Urinary bladder (tissue), 4 donors: ENCODE results near the gene GSS. TPM values are rescaled to one million over a fixed set of nuclear protein-coding genes. Genes with fewer than 3 reads are reported as not detected.

Experiments
- DNase-seq: peaks from one replicate; pipeline ENCODE4 v3.0.0-alpha.2; 2015; ENCODE audit errors: extremely low spot score
- H3K27ac ChIP-seq: one replicate; pipeline ENCODE4 v1.5.1; 2013; ENCODE audit warnings: low read depth, mild to moderate bottlenecking, moderate library complexity
- H3K36me3 ChIP-seq: one replicate; pipeline ENCODE4 v1.6.1; 2013; ENCODE audit warnings: mild to moderate bottlenecking, moderate library complexity; ENCODE audit not compliant: insufficient read depth
- H3K4me1 ChIP-seq: one replicate; pipeline ENCODE4 v1.6.1; 2013; ENCODE audit warnings: mild to moderate bottlenecking, moderate library complexity; ENCODE audit not compliant: insufficient read depth
- H3K4me3 ChIP-seq: one replicate; pipeline ENCODE4 v1.5.1; 2013; ENCODE audit warnings: low read depth, low read length
- WGBS: extraction: QIAGEN DNeasy Blood & Tissue Kit; methylation state at CpG from one replicate; pipeline ENCODE4 v1.1.7; 2013; 5-methylcytosine and 5-hydroxymethylcytosine counted together
- polyA plus RNA-seq: library from polyadenylated mRNA; stranded (reverse); fragments of 200-250 nt; gene quantifications from one replicate; pipeline ENCODE4 v1.2.3, GENCODE V29; 2013
- total RNA-seq: library from RNA; depleted of rRNA; stranded (reverse); fragments of >200 nt; gene quantifications from one replicate; pipeline ENCODE4 v1.2.3, GENCODE V29; 2014
- donor health status: healthy with polysubstance abuse.
- donor health status: healthy.

Gene GSS
- total and polyA plus RNA-seq, 2 donors, result 24.9 to 27.2 TPM

- no peaks in the 10 kb centered on the region for H3K4me1 ChIP-seq
- H3K27ac ChIP-seq, result no peak overlapping the region
- 97% methylated on average over 2 of the region's 2 CpGs for WGBS
- no peak overlapping the region for H3K4me3 ChIP-seq
- DNase-seq, result no peak
- H3K36me3 ChIP-seq, result no peaks in the 10 kb centered on the region
These were observed 42.2 kb upstream of the GSS start for GRCh38 chr20:34997774-34998173.

GRCh38 chr20:34997131-34997561, 41.5 kb upstream of the GSS start:
- DNase-seq, result no peak
- no peaks in the 10 kb centered on the region for H3K4me1 ChIP-seq
- H3K4me3 ChIP-seq, result no peak overlapping the region
- H3K27ac ChIP-seq, result no peak overlapping the region
- no peaks in the 10 kb centered on the region for H3K36me3 ChIP-seq
- WGBS, result 22% methylated on average over 39 of the region's 39 CpGs

- 95% methylated on average over 26 of the region's 26 CpGs for WGBS
- Histone ChIP-seq H3K4me3 (no peak overlapping the region), H3K27ac (no peak overlapping the region), H3K4me1 (no peaks in the 10 kb centered on the region), H3K36me3 (no peaks in the 10 kb centered on the region)
- no peak for DNase-seq
These were observed 40.8 kb upstream of the GSS start for GRCh38 chr20:34996243-34997028.

- Histone ChIP-seq H3K4me1 (no peaks in the 10 kb centered on the region), H3K36me3 (no peaks in the 10 kb centered on the region), H3K4me3 (no peak overlapping the region), H3K27ac (no peak overlapping the region)
- WGBS, result 89% methylated on average over 7 of the region's 7 CpGs
- no peak for DNase-seq
These were observed 40.1 kb upstream of the GSS start for GRCh38 chr20:34995696-34996095.

- DNase-seq, result no peak
- H3K27ac ChIP-seq, result no peak overlapping the region
- no peaks in the 10 kb centered on the region for H3K36me3 ChIP-seq
- WGBS, result 93% methylated on average over 14 of the region's 14 CpGs
- H3K4me3 ChIP-seq, result no peak overlapping the region
- H3K4me1 ChIP-seq, result no peaks in the 10 kb centered on the region
These were observed 39.6 kb upstream of the GSS start for GRCh38 chr20:34995192-34995591.

GRCh38 chr20:34994509-34995131, 39.0 kb upstream of the GSS start:
- no peaks in the 10 kb centered on the region for H3K36me3 ChIP-seq
- H3K4me3 ChIP-seq, result no peak overlapping the region
- WGBS, result 86% methylated on average over 14 of the region's 14 CpGs
- no peaks in the 10 kb centered on the region for H3K4me1 ChIP-seq
- no peak overlapping the region for H3K27ac ChIP-seq
- no peak for DNase-seq

GRCh38 chr20:34993941-34994508, 38.4 kb upstream of the GSS start:
- 93% methylated on average over 22 of the region's 22 CpGs for WGBS
- no peaks in the 10 kb centered on the region for H3K36me3 ChIP-seq

GRCh38 chr20:34992751-34993417, 37.3 kb upstream of the GSS start:
- H3K36me3 ChIP-seq, result no peaks in the 10 kb centered on the region
- no peak for DNase-seq
- no peak overlapping the region for H3K4me3 ChIP-seq
- WGBS, result 96% methylated on average over 20 of the region's 20 CpGs
- no peaks in the 10 kb centered on the region for H3K4me1 ChIP-seq
- H3K27ac ChIP-seq, result no peak overlapping the region

More at GRCh38 chr20:34993941-34994508, 38.4 kb upstream of the GSS start:
- no peak for DNase-seq
- H3K4me1 ChIP-seq, result no peaks in the 10 kb centered on the region
- H3K27ac ChIP-seq, result no peak overlapping the region
- no peak overlapping the region for H3K4me3 ChIP-seq

- WGBS, result 81% methylated on average over 18 of the region's 18 CpGs
- H3K4me3 ChIP-seq, result no peak overlapping the region
- H3K27ac ChIP-seq, result no peak overlapping the region
- DNase-seq, result no peak
- no peaks in the 10 kb centered on the region for H3K36me3 ChIP-seq
- H3K4me1 ChIP-seq, result no peaks in the 10 kb centered on the region
These were observed 35.1 kb upstream of the GSS start for GRCh38 chr20:34990661-34991214.

- H3K4me3 ChIP-seq, result no peak overlapping the region
- no peaks in the 10 kb centered on the region for H3K4me1 ChIP-seq
- no peak for DNase-seq
- no peak overlapping the region for H3K27ac ChIP-seq
- no peaks in the 10 kb centered on the region for H3K36me3 ChIP-seq
- WGBS, result 52% methylated on average over 11 of the region's 11 CpGs
These were observed 34.6 kb upstream of the GSS start for GRCh38 chr20:34990231-34990630.

- Histone ChIP-seq H3K4me1 (no peaks in the 10 kb centered on the region), H3K36me3 (no peaks in the 10 kb centered on the region)
- WGBS, result 87% methylated on average over 14 of the region's 14 CpGs
These were observed 34.1 kb upstream of the GSS start for GRCh38 chr20:34989670-34990069.

GRCh38 chr20:34989118-34989517, 33.5 kb upstream of the GSS start:
- WGBS, result 84% methylated on average over 4 of the region's 4 CpGs
- no peaks in the 10 kb centered on the region for H3K36me3 ChIP-seq

More at GRCh38 chr20:34989670-34990069, 34.1 kb upstream of the GSS start:
- no peak overlapping the region for H3K27ac ChIP-seq
- H3K4me3 ChIP-seq, result no peak overlapping the region
- no peak for DNase-seq

GRCh38 chr20:34988191-34988540, 32.6 kb upstream of the GSS start:
- WGBS, result 65% methylated on average over 12 of the region's 12 CpGs
- no peaks in the 10 kb centered on the region for H3K36me3 ChIP-seq

More at GRCh38 chr20:34989118-34989517, 33.5 kb upstream of the GSS start:
- Histone ChIP-seq H3K27ac (no peak overlapping the region), H3K4me1 (no peaks in the 10 kb centered on the region), H3K4me3 (no peak overlapping the region)
- DNase-seq, result no peak

More at GRCh38 chr20:34988191-34988540, 32.6 kb upstream of the GSS start:
- no peaks in the 10 kb centered on the region for H3K4me1 ChIP-seq
- DNase-seq, result no peak
- H3K27ac ChIP-seq, result no peak overlapping the region
- H3K4me3 ChIP-seq, result no peak overlapping the region
